K562 (cell line): ENCODE results near the gene OXLD1.
A peak's percentile ranks its signal among the peaks of the same experiment; 100 is the strongest.

Source experiments
- POLR2AphosphoS5 ChIP-seq: IDR thresholded peaks from 2 replicates; pipeline ENCODE4 v1.6.1; 2011; ENCODE audit warnings: mild to moderate bottlenecking, low read depth, low read length, moderate library complexity; ENCODE audit not compliant: control insufficient read depth, insufficient read depth
- TF ChIP-seq, protein P1 (sequence below), 3 experiments: IDR thresholded peaks in 2 of 3; conservative IDR thresholded peaks in 1 of 3; 2 replicates each; pipeline ENCODE4 v1.5.1; 2011 to 2012; ENCODE audit warnings: low read length in 3 of 3, mild to moderate bottlenecking in 3 of 3, control low read depth in 2 of 3, improper control_type of control experiment in 1 of 3, inconsistent platforms in 1 of 3, low read depth in 1 of 3, mixed read lengths in 1 of 3, moderate library complexity in 1 of 3; ENCODE audit not compliant: insufficient read depth in 2 of 3
- TF ChIP-seq, protein P2 (sequence below): sonication (generic); formaldehyde crosslinking; IDR thresholded peaks from 2 replicates; pipeline ENCODE4 v1.9.0; 2022; ENCODE audit warnings: mild to moderate bottlenecking, missing genetic modification reagents

DNA sequence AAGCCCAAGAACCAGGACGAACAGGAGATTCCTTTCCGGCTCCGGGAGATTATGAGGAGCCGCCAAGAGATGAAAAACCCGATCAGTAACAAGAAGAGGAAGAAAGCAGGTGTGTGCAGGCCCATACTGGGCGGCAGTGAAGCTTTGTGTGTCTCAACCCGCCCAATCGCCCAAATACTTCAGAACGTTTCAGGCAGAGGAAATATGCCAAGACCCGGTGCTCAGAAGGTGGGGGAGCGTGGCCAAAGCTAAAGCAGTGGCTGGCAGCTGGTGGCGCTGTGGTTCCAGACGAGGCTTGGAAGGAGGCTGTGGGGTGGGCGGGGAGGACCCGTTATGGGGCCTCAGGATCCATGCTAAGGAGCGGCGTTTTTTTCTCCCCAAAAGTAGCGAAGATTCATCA, 1.3 kb upstream of the OXLD1 start:
- TF ChIP-seq, protein P1, sequence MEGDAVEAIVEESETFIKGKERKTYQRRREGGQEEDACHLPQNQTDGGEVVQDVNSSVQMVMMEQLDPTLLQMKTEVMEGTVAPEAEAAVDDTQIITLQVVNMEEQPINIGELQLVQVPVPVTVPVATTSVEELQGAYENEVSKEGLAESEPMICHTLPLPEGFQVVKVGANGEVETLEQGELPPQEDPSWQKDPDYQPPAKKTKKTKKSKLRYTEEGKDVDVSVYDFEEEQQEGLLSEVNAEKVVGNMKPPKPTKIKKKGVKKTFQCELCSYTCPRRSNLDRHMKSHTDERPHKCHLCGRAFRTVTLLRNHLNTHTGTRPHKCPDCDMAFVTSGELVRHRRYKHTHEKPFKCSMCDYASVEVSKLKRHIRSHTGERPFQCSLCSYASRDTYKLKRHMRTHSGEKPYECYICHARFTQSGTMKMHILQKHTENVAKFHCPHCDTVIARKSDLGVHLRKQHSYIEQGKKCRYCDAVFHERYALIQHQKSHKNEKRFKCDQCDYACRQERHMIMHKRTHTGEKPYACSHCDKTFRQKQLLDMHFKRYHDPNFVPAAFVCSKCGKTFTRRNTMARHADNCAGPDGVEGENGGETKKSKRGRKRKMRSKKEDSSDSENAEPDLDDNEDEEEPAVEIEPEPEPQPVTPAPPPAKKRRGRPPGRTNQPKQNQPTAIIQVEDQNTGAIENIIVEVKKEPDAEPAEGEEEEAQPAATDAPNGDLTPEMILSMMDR (IDR thresholded peaks at IDR 0.05 in 2 of 3, conservative IDR thresholded peaks at IDR 0.05 in 1 of 3; ENCODE audit: insufficient read depth in 2 of 3, low read depth in 1 of 3, low read length in 3 of 3): peak; percentile 65 to 77 (median 70)
- TF ChIP-seq, protein P2, sequence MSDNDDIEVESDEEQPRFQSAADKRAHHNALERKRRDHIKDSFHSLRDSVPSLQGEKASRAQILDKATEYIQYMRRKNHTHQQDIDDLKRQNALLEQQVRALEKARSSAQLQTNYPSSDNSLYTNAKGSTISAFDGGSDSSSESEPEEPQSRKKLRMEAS (CRISPR knock-in tag): no peak; the same call in 1 of the 2 replicates
- no peak for TF ChIP-seq POLR2AphosphoS5
